Mucosa of gallbladder (tissue), 1 donor: ENCODE data around the gene MBD3L3. TPM values are rescaled to one million over a fixed set of nuclear protein-coding genes. Genes with fewer than 3 reads are reported as not detected.

Experiments used
- total RNA-seq: library from RNA; stranded (reverse); gene quantifications from one replicate; pipeline ENCODE4 v1.2.1, GENCODE V29; 2021
- donor health status: DM: no; HTN: no; CAD: no.

The MBD3L3 gene
- total RNA-seq, 1 donor from 2014 or later = not detected

Other genes starting within 250 kb of the MBD3L3 start
- gene ADGRE1, start 171.1 kb downstream of the MBD3L3 start, total RNA-seq = 0.46 TPM
- gene MBD3L2B, start 37.2 kb downstream of the MBD3L3 start, total RNA-seq = not detected
- not detected for gene MBD3L5, start 28.1 kb downstream of the MBD3L3 start, total RNA-seq
- not detected for gene MBD3L4, start 18.5 kb downstream of the MBD3L3 start, total RNA-seq
- not detected for gene MBD3L2, start 9.4 kb downstream of the MBD3L3 start, total RNA-seq
- 11.1 TPM for gene ZNF557, start 11.0 kb upstream of the MBD3L3 start, total RNA-seq
- 90.7 TPM for gene INSR, start 235.7 kb upstream of the MBD3L3 start, total RNA-seq